HL-60 (cell line): Measurements from ENCODE around the gene SOD1.
"Not testable (repeated sequence)": the region's sequence is repeated elsewhere in the genome, so short reads cannot be mapped to it uniquely, and the experiment has no call there.

Experiments
- DNase-seq, 2 experiments: peaks; one replicate each; pipeline ENCODE4 v3.0.0-alpha.2; 2010 to 2020; ENCODE audit warnings: low read depth in 1 of 2, low spot score in 1 of 2
- H3K27ac ChIP-seq: fragments of 250-450 bp; sonication (Bioruptor Pico); replicated peaks from 2 replicates; pipeline ENCODE4 v1.5.1; 2020; ENCODE audit warnings: mild to moderate bottlenecking, moderate library complexity
- H3K27me3 ChIP-seq: fragments of 250-450 bp; sonication (Bioruptor Pico); 2 replicates; pipeline ENCODE4 v1.5.1; 2021; ENCODE audit warnings: mild to moderate bottlenecking, moderate library complexity; ENCODE audit not compliant: insufficient read depth, poor library complexity, severe bottlenecking
- H3K4me3 ChIP-seq: replicated peaks from 2 replicates; pipeline ENCODE4 v1.5.1; 2011; ENCODE audit warnings: mild to moderate bottlenecking, control low read depth, low read length; ENCODE audit not compliant: insufficient read depth
- CTCF ChIP-seq: IDR thresholded peaks from one replicate; pipeline ENCODE4 v1.5.1; 2011; ENCODE audit warnings: low read length, control low read depth, inconsistent platforms; ENCODE audit not compliant: insufficient read depth
- GABPA ChIP-seq: IDR thresholded peaks from 2 replicates; pipeline ENCODE4 v1.6.1; 2012; ENCODE audit warnings: low read depth
- POLR2AphosphoS5 ChIP-seq: IDR thresholded peaks from 2 replicates; pipeline ENCODE4 v1.6.1; 2012; ENCODE audit warnings: low read depth
- REST ChIP-seq: IDR thresholded peaks from 2 replicates; pipeline ENCODE4 v1.6.1; 2012; ENCODE audit warnings: low read depth; ENCODE audit not compliant: insufficient replicate concordance
- SPI1 ChIP-seq: IDR thresholded peaks from 2 replicates; pipeline ENCODE4 v1.6.1; 2012; ENCODE audit warnings: low read depth, mild to moderate bottlenecking, borderline replicate concordance

The SOD1 gene

GRCh38 chr21:31644643-31645042, 14.8 kb upstream of the SOD1 start:
- no peak overlapping the region for H3K4me3 ChIP-seq
- TF ChIP-seq CTCF (no peak), REST (no peak), SPI1 (no peak), GABPA (no peak), POLR2AphosphoS5 (no peak)
- no peak for DNase-seq
- no peaks in the 10 kb centered on the region for H3K27me3 ChIP-seq
- no peak overlapping the region for H3K27ac ChIP-seq

GRCh38 chr21:31647650-31648049, 11.8 kb upstream of the SOD1 start:
- no peak for DNase-seq
- no peak overlapping the region for H3K27ac ChIP-seq
- H3K27me3 ChIP-seq: no peaks in the 10 kb centered on the region
- TF ChIP-seq GABPA: no peak
- TF ChIP-seq POLR2AphosphoS5: no peak
- no peak for TF ChIP-seq CTCF
- TF ChIP-seq REST: no peak
- TF ChIP-seq SPI1: no peak
- H3K4me3 ChIP-seq: no peak overlapping the region

- DNase-seq: no peak
- Histone ChIP-seq H3K27ac (no peak overlapping the region), H3K27me3 (no peaks in the 10 kb centered on the region), H3K4me3 (no peak overlapping the region)
- no peak for TF ChIP-seq CTCF
These were observed 8.6 kb upstream of the SOD1 start for GRCh38 chr21:31650930-31651329.

- not testable (repeated sequence) for DNase-seq, H3K27ac ChIP-seq, H3K27me3 ChIP-seq
These were observed 8.0 kb upstream of the SOD1 start for GRCh38 chr21:31651491-31651890.

GRCh38 chr21:31654340-31654739, 5.2 kb upstream of the SOD1 start:
- Histone ChIP-seq H3K4me3 (no peak overlapping the region), H3K27ac (no peak overlapping the region), H3K27me3 (no peaks in the 10 kb centered on the region)
- DNase-seq: no peak
- TF ChIP-seq CTCF (no peak), SPI1 (no peak), REST (no peak), POLR2AphosphoS5 (no peak), GABPA (no peak)

More at GRCh38 chr21:31651491-31651890, 8.0 kb upstream of the SOD1 start:
- not testable (repeated sequence) for H3K4me3 ChIP-seq
